RWPE1 (cell line): ENCODE measurements around the gene BAIAP2.
A peak's percentile ranks its signal among the peaks of the same experiment; 100 is the strongest.

ENCODE experiments used
- CTCF ChIA-PET: fragments of 350-600 bp; sonication (Branson Sonifier 250); formaldehyde crosslinking; extraction: SDS; loops from one replicate; lab custom pipeline; 2021; lab: Yijun Ruan, JAX
- POLR2A ChIA-PET: fragments of 400-600 bp; formaldehyde crosslinking; extraction: SDS; loops from one replicate; lab custom pipeline; 2020; ENCODE audit warnings: antibody characterized with exemption; ENCODE audit not compliant: low non-redundant PET; lab: Yijun Ruan, JAX
- DNase-seq: peaks from one replicate; pipeline ENCODE4 v3.0.0; 2012; ENCODE audit warnings: low spot score
- H3K27ac ChIP-seq: fragments of 450-650 bp; 2 replicates; pipeline ENCODE4 v1.5.1; 2017
- TF ChIP-seq, protein P1 (sequence below): fragments of 450-650 bp; conservative IDR thresholded peaks from 2 replicates; pipeline ENCODE4 v1.5.1; 2017; ENCODE audit warnings: low read depth, mild to moderate bottlenecking

Gene BAIAP2

DNA sequence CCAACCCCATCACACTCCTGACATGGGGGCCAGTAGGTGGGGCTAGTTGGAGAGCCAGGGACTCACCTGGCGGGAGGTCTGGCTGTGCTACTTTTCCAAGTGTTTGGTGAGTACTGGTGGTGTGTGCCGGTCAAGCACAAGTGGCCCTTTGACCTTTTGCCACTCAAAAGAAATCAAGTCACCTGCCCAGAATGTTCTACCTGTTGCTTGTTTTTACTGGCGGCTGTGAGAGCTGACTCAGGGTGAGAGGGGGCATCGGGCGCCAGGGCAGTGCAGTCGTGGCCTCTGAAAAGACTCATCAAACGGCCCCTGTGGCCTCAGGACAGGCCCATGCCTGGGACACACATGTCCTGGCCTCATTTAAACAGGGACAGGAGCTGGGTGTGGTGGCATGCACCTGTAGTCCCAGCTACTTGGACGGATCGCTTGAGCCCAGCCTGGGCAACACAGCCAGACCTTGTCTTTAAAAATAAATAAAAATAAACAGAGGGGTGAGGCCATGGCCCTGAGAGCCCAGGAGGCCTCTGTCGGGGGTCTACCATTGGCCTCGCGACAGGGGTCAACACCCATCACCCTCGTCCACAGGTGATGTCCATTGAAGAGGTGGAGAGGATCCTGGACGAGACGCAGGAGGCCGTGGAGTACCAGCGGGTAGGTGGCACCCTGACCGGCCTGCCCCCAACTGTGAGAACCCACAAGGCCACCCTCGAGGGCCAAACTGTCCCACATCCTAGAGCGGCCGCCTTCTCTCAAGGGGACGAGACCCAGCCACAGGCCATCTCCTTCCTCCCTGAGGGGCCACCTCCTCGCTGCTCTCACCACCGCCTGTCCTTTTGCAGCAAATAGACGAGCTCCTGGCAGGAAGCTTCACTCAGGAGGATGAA, 38.3 kb upstream of the BAIAP2 start:
- ChIA-PET CTCF (interaction anchor here (0.8 kb wide), 1 partner anchor 101 kb away, joined by 3 read pairs; no protein-coding TSS in a partner anchor), POLR2A (no interaction called here)
- peak overlapping the region; percentile 44; the same call in 1 of the 2 replicates for H3K27ac ChIP-seq
- no peak for DNase-seq
- TF ChIP-seq, protein P1, sequence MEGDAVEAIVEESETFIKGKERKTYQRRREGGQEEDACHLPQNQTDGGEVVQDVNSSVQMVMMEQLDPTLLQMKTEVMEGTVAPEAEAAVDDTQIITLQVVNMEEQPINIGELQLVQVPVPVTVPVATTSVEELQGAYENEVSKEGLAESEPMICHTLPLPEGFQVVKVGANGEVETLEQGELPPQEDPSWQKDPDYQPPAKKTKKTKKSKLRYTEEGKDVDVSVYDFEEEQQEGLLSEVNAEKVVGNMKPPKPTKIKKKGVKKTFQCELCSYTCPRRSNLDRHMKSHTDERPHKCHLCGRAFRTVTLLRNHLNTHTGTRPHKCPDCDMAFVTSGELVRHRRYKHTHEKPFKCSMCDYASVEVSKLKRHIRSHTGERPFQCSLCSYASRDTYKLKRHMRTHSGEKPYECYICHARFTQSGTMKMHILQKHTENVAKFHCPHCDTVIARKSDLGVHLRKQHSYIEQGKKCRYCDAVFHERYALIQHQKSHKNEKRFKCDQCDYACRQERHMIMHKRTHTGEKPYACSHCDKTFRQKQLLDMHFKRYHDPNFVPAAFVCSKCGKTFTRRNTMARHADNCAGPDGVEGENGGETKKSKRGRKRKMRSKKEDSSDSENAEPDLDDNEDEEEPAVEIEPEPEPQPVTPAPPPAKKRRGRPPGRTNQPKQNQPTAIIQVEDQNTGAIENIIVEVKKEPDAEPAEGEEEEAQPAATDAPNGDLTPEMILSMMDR = no peak

DNA sequence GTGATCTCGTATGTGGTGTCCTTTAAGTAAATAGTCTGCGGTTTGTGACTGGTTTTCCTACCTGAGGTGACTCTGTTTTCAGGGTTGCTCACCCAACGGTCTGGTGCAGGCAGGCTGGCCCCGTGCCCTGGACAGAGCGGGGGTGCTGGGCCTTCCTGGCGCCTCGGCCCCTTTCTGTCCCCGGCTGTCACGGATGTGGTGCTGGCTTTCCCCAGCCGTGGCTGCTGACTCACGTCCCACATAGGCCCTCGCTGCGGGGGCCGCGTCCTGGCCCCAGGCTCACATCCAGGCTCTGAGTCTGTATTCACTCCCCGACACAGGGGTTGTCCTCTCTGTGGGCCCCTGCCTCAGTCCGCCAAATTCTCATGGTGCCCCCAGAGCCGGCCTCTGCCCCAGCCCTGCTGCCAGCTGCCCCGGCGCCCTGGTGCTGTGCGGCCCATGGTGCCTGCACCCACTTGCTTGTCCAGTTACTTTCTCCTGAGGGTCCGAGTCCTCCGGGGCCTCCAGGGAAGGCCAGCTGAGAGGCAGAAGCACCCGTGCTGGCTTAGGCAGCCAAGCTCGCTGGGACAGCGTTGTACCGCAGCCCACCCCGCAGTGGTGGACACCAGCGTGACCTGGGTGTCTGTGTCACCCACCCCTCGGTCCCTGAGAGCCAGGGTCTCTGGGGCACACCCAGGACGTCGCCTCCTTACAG, 37.4 kb upstream of the BAIAP2 start:
- peak overlapping the region; percentile 44; the same call in 1 of the 2 replicates for H3K27ac ChIP-seq
- TF ChIP-seq, protein P1 = no peak
- ChIA-PET POLR2A (no interaction called here), CTCF (no interaction called here)
- no peak for DNase-seq

DNA sequence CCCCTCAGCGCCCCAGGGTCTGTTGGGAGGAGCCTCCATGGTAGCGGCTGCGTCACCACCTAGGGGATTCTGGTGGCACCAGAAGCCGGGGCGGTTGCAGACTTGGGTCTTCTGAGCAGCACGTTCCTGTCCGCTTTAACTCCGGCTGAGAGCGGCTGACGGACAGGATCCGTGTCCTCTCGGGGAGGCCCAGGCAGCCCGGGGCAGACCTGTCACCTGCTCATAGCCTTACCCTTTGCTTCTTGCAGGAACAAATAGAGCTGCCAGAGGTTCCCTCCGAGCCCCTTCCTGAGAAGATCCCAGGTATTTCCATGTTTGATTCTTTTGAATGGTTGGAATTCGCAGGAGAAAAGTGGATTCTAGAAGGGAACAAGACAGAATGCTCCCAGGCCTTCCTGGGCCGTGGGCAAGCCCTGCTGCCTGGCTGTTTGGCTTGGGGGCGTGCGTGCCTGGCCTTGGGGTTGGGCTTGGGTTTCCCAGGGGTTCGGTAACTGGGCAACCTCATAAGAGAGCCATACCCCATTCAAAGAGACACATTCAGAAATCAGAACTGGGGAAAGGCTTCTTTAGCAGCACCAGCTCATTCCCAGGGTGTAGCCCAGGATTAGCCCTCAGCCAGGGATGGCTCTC, 36.7 kb upstream of the BAIAP2 start:
- ChIA-PET POLR2A (no interaction called here), CTCF (no interaction called here)
- TF ChIP-seq, protein P1 = no peak
- peak overlapping the region; percentile 44 for H3K27ac ChIP-seq
- no peak for DNase-seq

DNA sequence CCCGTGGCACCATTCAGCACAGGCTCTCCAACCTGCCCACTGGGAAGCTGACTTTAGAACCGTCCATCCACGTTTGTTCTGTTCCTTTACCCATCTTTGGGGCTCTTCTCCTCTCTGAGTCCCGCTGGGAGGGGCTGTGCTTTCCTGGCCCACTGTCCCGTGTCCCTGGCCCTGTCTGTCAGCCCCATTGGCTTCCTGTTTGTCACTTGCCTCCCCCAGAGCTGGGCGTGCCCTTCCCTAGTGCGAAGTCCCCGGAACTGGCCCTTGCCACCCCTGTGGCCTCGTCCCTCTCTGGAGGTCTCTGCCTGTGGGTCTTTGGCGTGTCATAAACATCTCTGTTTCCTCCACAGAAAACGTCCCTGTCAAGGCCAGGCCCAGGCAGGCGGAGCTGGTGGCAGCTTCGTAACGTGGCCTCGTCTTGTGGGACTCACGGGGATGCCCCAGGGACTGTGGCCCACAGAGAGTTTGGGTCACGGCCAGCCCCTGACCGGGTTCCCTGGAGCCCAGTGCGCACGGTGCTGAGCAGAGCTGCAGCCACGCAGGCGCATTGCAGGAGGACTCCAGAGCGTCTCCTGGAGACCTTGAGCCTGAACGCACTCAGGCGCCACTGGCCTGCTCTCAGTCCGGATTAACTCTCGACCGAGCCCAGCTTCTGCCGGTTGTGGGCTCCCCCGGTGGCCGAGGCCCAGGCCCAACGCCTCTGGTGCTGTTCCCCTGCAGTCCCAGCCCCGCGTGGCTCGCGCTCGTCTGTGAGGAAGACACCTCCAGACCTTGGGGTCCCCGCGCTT, 36.0 kb upstream of the BAIAP2 start:
- ChIA-PET POLR2A (interaction anchor here (0.6 kb wide), 1 partner anchor 77 kb away, joined by 3 read pairs; no protein-coding TSS in a partner anchor), CTCF (interaction anchor here (0.6 kb wide), 1 partner anchor 25 kb away, joined by 3 read pairs; no protein-coding TSS in a partner anchor)
- TF ChIP-seq, protein P1 = no peak
- peak overlapping the region; percentile 44 for H3K27ac ChIP-seq
- no peak for DNase-seq

DNA sequence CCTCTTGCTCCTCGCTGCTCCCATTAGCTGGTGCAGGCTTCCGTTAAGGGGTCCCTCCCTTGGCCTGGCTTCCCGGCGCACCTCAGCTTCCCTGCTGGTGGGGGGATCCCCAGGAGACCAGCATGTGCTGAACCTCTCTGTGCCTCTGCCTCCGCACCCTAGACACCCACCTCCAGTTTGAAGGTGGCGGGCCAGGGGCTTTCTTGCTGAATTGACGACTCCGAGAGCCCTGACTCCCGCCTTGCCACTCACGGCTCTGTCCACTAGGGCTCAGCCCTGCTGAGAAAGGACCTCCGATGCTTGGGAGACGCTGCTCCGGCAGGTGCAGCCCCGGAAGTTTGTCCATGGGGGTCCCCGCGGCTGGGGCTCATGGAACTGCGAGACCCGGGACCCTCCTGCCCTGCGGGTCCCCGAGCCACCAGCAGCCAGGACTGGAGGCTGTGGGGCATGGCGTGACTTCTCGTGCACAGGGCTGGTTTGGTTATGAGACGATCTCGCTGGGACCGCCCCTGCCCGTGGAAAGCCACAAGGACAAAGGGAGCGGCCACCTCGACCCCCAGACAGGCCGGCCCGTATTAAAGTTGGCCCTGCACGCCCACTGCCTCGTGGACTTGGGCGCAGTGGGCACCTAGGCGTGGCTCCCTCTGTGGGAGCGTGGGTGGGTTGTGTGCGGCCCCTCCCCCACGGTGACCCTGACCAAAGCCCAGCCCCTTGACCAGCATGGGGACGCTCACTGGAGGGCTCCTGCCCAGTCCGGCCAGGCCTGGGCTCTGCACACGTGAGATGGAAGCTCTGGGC, 35.2 kb upstream of the BAIAP2 start:
- POLR2A ChIA-PET = no interaction called here

More for the DNA sequence above, 35.2 kb upstream of the BAIAP2 start:
- CTCF ChIA-PET = interaction anchor here (0.6 kb wide), 1 partner anchor 24 kb away, joined by 3 read pairs; no protein-coding TSS in a partner anchor
- H3K27ac ChIP-seq = peak overlapping the region; percentile 75
- TF ChIP-seq, protein P1 = no peak
- no peak for DNase-seq
